K562 (cell line): Measurements from ENCODE around the gene BSPRY. TPM values are rescaled to one million over a fixed set of nuclear protein-coding genes. Genes with fewer than 3 reads are reported as not detected.

ENCODE experiments used
- BRD9 ChIP-seq: fragments of 450-650 bp; IDR thresholded peaks from 2 replicates; pipeline ENCODE4 v1.6.1; 2018; ENCODE audit warnings: low read depth; ENCODE audit not compliant: partially characterized antibody
- BRF1 ChIP-seq: IDR thresholded peaks from 3 replicates; pipeline ENCODE4 v1.6.1; 2011; ENCODE audit warnings: borderline replicate concordance, mild to moderate bottlenecking; ENCODE audit not compliant: insufficient read length; ENCODE audit errors: extremely low read depth
- CBFB ChIP-seq: sonication (generic); formaldehyde crosslinking; IDR thresholded peaks from 2 replicates; pipeline ENCODE4 v1.4.0; 2020; ENCODE audit warnings: mild to moderate bottlenecking, missing genetic modification reagents
- EGR1 ChIP-seq: fragments of 450-650 bp; conservative IDR thresholded peaks from 2 replicates; pipeline ENCODE4 v1.6.1; 2017; ENCODE audit warnings: mild to moderate bottlenecking
- FOXJ3 ChIP-seq: sonication (generic); formaldehyde crosslinking; IDR thresholded peaks from 2 replicates; pipeline ENCODE4 v1.4.0; 2020; ENCODE audit warnings: mild to moderate bottlenecking, missing genetic modification reagents
- LEF1 ChIP-seq: fragments of 450-650 bp; IDR thresholded peaks from 2 replicates; pipeline ENCODE4 v1.6.1; 2016; ENCODE audit warnings: mild to moderate bottlenecking
- OTX1 ChIP-seq: fragments of 450-650 bp; formaldehyde crosslinking; IDR thresholded peaks from 2 replicates; pipeline ENCODE4 v1.4.0; 2022; ENCODE audit warnings: mild to moderate bottlenecking
- PYGO2 ChIP-seq: fragments of 450-650 bp; IDR thresholded peaks from 2 replicates; pipeline ENCODE4 v1.6.1; 2016; ENCODE audit warnings: mild to moderate bottlenecking, missing genetic modification characterization, moderate library complexity, missing compliant biosample characterization
- XRCC3 ChIP-seq: fragments of 450-650 bp; IDR thresholded peaks from 2 replicates; pipeline ENCODE4 v1.6.1; 2017; ENCODE audit warnings: mild to moderate bottlenecking, moderate library complexity
- ZFPM2 ChIP-seq: fragments of 250-450 bp; sonication (Bioruptor Pico); IDR thresholded peaks from 2 replicates; pipeline ENCODE4 v1.5.1; 2022; ENCODE audit warnings: mild to moderate bottlenecking
- ZNF24 ChIP-seq: fragments of 450-650 bp; IDR thresholded peaks from 2 replicates; pipeline ENCODE4 v1.6.1; 2016
- ZNF41 ChIP-seq: fragments of 250-450 bp; sonication (Bioruptor Pico); conservative IDR thresholded peaks from 2 replicates; pipeline ENCODE4 v1.4.0; 2020; ENCODE audit warnings: mild to moderate bottlenecking
- ZNF77 ChIP-seq: fragments of 250-450 bp; sonication (Bioruptor Pico); IDR thresholded peaks from 2 replicates; pipeline ENCODE4 v1.5.0; 2020
- polyA plus RNA-seq, 8 experiments: library from polyadenylated mRNA; depleted of rRNA in 4 of 8; stranded (reverse) in 5 of 8; unstranded in 3 of 8; fragments of >200 nt; fragmentation: Nextera tagmentation in 2 of 8; fragmentation: Illumina TruSeq in 1 of 8; extraction: Ambion mirVana in 2 of 8; extraction: Trizol in 1 of 8; gene quantifications; 2 replicates each; pipeline versions ENCODE4 v1.2.1 to v1.2.3, GENCODE V29; 2011 to 2014; ENCODE audit warnings: inconsistent platforms in 1 of 8, missing spikeins in 1 of 8
- total RNA-seq, 7 experiments: library from RNA; depleted of rRNA in 6 of 7; stranded (reverse); fragments of >200 nt in 6 of 7; fragmentation: Illumina TruSeq in 2 of 7; extraction: Trizol in 2 of 7; gene quantifications; 2 replicates each; pipeline versions ENCODE4 v1.2.1 to v1.2.3, GENCODE V29; 2011 to 2021; ENCODE audit warnings: low replicate concordance in 1 of 7
- TF ChIP-seq, protein P1 (sequence below): fragments of 250-450 bp; sonication (Bioruptor Pico); IDR thresholded peaks from 2 replicates; pipeline ENCODE4 v1.8.0; 2022; ENCODE audit warnings: inconsistent platforms, mild to moderate bottlenecking, moderate library complexity, borderline replicate concordance
- TF ChIP-seq, protein P2 (sequence below), 2 experiments: fragments of 450-650 bp; IDR thresholded peaks; 2 replicates each; pipeline ENCODE4 v1.6.1; 2016
- TF ChIP-seq, protein P3 (sequence below): fragments of 450-650 bp; IDR thresholded peaks from 2 replicates; pipeline ENCODE4 v1.6.1; 2016; ENCODE audit warnings: mild to moderate bottlenecking, moderate library complexity

Gene BSPRY
- total and polyA plus RNA-seq, 9 of the 15 experiments (the other 6 are each of a cell fraction or from before 2014, with no cell fraction given) = 0.07 to 0.67 (median 0.18) TPM

DNA sequence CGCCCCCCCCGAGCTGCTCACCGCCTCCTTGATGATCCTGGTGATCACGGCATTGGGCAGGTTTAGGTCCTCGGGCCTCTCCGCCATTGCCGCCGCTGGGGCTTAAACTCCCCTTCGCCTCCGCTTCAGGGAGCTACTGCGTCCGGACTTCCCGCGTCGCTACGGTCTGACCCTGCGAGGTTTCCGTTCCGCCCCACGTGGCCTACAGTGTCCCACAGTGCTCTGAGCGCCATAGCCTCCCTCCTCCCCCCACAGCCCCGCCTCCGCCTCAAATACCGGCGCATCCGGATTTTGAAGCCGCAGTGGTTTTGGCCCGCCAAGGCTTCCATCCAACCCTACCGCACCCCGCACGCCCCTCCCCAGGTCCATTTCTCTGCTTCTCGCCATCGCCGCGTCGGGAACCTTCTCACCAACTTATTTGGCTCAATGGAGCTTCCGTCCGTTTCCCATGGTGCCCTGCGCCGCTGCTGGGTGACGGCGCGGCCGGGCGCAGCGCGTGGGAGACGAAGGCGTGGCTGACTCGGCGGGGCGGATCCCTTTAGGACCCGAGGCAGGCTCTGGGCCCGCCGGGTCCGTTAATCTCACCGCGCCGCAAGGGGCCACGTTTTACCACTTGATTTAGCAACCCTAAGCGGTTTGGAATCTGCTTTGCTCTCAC, 61.0 kb downstream of the BSPRY start, which contains the start of the genes C9orf43 and POLE3 (continued):
- no peak for TF ChIP-seq ZNF77 (CRISPR knock-in tag)
- TF ChIP-seq, protein P1, sequence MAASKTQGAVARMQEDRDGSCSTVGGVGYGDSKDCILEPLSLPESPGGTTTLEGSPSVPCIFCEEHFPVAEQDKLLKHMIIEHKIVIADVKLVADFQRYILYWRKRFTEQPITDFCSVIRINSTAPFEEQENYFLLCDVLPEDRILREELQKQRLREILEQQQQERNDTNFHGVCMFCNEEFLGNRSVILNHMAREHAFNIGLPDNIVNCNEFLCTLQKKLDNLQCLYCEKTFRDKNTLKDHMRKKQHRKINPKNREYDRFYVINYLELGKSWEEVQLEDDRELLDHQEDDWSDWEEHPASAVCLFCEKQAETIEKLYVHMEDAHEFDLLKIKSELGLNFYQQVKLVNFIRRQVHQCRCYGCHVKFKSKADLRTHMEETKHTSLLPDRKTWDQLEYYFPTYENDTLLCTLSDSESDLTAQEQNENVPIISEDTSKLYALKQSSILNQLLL (CRISPR knock-in tag) = no peak
- no peak for TF ChIP-seq BRF1
- TF ChIP-seq ZNF41 = no peak
- no peak for TF ChIP-seq FOXJ3 (CRISPR knock-in tag)
- TF ChIP-seq EGR1 = peak; percentile 94
- TF ChIP-seq OTX1 = no peak
- TF ChIP-seq, protein P2, sequence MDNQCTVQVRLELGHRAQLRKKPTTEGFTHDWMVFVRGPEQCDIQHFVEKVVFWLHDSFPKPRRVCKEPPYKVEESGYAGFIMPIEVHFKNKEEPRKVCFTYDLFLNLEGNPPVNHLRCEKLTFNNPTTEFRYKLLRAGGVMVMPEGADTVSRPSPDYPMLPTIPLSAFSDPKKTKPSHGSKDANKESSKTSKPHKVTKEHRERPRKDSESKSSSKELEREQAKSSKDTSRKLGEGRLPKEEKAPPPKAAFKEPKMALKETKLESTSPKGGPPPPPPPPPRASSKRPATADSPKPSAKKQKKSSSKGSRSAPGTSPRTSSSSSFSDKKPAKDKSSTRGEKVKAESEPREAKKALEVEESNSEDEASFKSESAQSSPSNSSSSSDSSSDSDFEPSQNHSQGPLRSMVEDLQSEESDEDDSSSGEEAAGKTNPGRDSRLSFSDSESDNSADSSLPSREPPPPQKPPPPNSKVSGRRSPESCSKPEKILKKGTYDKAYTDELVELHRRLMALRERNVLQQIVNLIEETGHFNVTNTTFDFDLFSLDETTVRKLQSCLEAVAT (IDR thresholded peaks at IDR 0.05) = peak; percentile 55 to 63; a peak in 3 of 4 replicates
- no peak for TF ChIP-seq ZFPM2 (CRISPR knock-in tag)
- no peak for TF ChIP-seq LEF1
- TF ChIP-seq PYGO2 (tag) = no peak
- no peak for TF ChIP-seq ZNF24
- no peak for TF ChIP-seq XRCC3
- 0 out of 2 replicates have a peak, but pooled peaks have one; percentile 10 for TF ChIP-seq CBFB (CRISPR knock-in tag)
- TF ChIP-seq, protein P3, sequence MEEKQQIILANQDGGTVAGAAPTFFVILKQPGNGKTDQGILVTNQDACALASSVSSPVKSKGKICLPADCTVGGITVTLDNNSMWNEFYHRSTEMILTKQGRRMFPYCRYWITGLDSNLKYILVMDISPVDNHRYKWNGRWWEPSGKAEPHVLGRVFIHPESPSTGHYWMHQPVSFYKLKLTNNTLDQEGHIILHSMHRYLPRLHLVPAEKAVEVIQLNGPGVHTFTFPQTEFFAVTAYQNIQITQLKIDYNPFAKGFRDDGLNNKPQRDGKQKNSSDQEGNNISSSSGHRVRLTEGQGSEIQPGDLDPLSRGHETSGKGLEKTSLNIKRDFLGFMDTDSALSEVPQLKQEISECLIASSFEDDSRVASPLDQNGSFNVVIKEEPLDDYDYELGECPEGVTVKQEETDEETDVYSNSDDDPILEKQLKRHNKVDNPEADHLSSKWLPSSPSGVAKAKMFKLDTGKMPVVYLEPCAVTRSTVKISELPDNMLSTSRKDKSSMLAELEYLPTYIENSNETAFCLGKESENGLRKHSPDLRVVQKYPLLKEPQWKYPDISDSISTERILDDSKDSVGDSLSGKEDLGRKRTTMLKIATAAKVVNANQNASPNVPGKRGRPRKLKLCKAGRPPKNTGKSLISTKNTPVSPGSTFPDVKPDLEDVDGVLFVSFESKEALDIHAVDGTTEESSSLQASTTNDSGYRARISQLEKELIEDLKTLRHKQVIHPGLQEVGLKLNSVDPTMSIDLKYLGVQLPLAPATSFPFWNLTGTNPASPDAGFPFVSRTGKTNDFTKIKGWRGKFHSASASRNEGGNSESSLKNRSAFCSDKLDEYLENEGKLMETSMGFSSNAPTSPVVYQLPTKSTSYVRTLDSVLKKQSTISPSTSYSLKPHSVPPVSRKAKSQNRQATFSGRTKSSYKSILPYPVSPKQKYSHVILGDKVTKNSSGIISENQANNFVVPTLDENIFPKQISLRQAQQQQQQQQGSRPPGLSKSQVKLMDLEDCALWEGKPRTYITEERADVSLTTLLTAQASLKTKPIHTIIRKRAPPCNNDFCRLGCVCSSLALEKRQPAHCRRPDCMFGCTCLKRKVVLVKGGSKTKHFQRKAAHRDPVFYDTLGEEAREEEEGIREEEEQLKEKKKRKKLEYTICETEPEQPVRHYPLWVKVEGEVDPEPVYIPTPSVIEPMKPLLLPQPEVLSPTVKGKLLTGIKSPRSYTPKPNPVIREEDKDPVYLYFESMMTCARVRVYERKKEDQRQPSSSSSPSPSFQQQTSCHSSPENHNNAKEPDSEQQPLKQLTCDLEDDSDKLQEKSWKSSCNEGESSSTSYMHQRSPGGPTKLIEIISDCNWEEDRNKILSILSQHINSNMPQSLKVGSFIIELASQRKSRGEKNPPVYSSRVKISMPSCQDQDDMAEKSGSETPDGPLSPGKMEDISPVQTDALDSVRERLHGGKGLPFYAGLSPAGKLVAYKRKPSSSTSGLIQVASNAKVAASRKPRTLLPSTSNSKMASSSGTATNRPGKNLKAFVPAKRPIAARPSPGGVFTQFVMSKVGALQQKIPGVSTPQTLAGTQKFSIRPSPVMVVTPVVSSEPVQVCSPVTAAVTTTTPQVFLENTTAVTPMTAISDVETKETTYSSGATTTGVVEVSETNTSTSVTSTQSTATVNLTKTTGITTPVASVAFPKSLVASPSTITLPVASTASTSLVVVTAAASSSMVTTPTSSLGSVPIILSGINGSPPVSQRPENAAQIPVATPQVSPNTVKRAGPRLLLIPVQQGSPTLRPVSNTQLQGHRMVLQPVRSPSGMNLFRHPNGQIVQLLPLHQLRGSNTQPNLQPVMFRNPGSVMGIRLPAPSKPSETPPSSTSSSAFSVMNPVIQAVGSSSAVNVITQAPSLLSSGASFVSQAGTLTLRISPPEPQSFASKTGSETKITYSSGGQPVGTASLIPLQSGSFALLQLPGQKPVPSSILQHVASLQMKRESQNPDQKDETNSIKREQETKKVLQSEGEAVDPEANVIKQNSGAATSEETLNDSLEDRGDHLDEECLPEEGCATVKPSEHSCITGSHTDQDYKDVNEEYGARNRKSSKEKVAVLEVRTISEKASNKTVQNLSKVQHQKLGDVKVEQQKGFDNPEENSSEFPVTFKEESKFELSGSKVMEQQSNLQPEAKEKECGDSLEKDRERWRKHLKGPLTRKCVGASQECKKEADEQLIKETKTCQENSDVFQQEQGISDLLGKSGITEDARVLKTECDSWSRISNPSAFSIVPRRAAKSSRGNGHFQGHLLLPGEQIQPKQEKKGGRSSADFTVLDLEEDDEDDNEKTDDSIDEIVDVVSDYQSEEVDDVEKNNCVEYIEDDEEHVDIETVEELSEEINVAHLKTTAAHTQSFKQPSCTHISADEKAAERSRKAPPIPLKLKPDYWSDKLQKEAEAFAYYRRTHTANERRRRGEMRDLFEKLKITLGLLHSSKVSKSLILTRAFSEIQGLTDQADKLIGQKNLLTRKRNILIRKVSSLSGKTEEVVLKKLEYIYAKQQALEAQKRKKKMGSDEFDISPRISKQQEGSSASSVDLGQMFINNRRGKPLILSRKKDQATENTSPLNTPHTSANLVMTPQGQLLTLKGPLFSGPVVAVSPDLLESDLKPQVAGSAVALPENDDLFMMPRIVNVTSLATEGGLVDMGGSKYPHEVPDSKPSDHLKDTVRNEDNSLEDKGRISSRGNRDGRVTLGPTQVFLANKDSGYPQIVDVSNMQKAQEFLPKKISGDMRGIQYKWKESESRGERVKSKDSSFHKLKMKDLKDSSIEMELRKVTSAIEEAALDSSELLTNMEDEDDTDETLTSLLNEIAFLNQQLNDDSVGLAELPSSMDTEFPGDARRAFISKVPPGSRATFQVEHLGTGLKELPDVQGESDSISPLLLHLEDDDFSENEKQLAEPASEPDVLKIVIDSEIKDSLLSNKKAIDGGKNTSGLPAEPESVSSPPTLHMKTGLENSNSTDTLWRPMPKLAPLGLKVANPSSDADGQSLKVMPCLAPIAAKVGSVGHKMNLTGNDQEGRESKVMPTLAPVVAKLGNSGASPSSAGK = peak; percentile 89
- TF ChIP-seq BRD9 = peak; percentile 23
